Urinary bladder (tissue), 4 donors: ENCODE results near the gene TCFL5. TPM values are rescaled to one million over a fixed set of nuclear protein-coding genes. Genes with fewer than 3 reads are reported as not detected.

Source experiments
- DNase-seq: peaks from one replicate; pipeline ENCODE4 v3.0.0-alpha.2; 2015; ENCODE audit errors: extremely low spot score
- H3K27ac ChIP-seq: one replicate; pipeline ENCODE4 v1.5.1; 2013; ENCODE audit warnings: low read depth, mild to moderate bottlenecking, moderate library complexity
- H3K36me3 ChIP-seq: one replicate; pipeline ENCODE4 v1.6.1; 2013; ENCODE audit warnings: mild to moderate bottlenecking, moderate library complexity; ENCODE audit not compliant: insufficient read depth
- H3K4me1 ChIP-seq: one replicate; pipeline ENCODE4 v1.6.1; 2013; ENCODE audit warnings: mild to moderate bottlenecking, moderate library complexity; ENCODE audit not compliant: insufficient read depth
- H3K4me3 ChIP-seq: one replicate; pipeline ENCODE4 v1.5.1; 2013; ENCODE audit warnings: low read depth, low read length
- WGBS: extraction: QIAGEN DNeasy Blood & Tissue Kit; methylation state at CpG from one replicate; pipeline ENCODE4 v1.1.7; 2013; 5-methylcytosine and 5-hydroxymethylcytosine counted together
- polyA plus RNA-seq: library from polyadenylated mRNA; stranded (reverse); fragments of 200-250 nt; gene quantifications from one replicate; pipeline ENCODE4 v1.2.3, GENCODE V29; 2013
- total RNA-seq: library from RNA; depleted of rRNA; stranded (reverse); fragments of >200 nt; gene quantifications from one replicate; pipeline ENCODE4 v1.2.3, GENCODE V29; 2014
- donor health status: healthy with polysubstance abuse.
- donor health status: healthy.

Gene TCFL5
- total RNA-seq (21.0 TPM), polyA plus RNA-seq (10.7 TPM)

GRCh38 chr20:62861726-62862336 lies at the start of gene TCFL5:
TCFL5 (minus strand) TSS chr20:62861822; CDS start chr20:62861670, 152 bp downstream.
- WGBS, result 11% methylated on average over 54 of the region's 70 CpGs
- DNase-seq, result peak; percentile 51
- H3K27ac ChIP-seq, result no peak within 1 kb of the TSS
- no peaks in the 10 kb centered on the region for H3K4me1 ChIP-seq
- peak within 1 kb of the TSS; percentile 79 for H3K4me3 ChIP-seq
- H3K36me3 ChIP-seq, result no peaks in the 10 kb centered on the region

- Histone ChIP-seq H3K4me1 (peaks cover 3% of the 10 kb centered on the region), H3K27ac (no peak overlapping the region), H3K4me3 (no peak overlapping the region), H3K36me3 (peaks cover 10% of the 10 kb centered on the region)
- no peak for DNase-seq
- WGBS, result 94% methylated on average over 45 of the region's 45 CpGs
These were observed 49.3 kb upstream of the TCFL5 start for GRCh38 chr20:62910777-62911497.

- Histone ChIP-seq H3K4me1 (peaks cover 3% of the 10 kb centered on the region), H3K4me3 (no peak overlapping the region), H3K36me3 (peaks cover 10% of the 10 kb centered on the region), H3K27ac (no peak overlapping the region)
- WGBS, result 89% methylated on average over 11 of the region's 11 CpGs
- DNase-seq, result no peak
These were observed 48.7 kb upstream of the TCFL5 start for GRCh38 chr20:62910217-62910766.

- no peak overlapping the region for H3K4me3 ChIP-seq
- DNase-seq, result no peak
- 87% methylated on average over 18 of the region's 18 CpGs for WGBS
- no peak overlapping the region for H3K27ac ChIP-seq
- peaks cover 10% of the 10 kb centered on the region for H3K36me3 ChIP-seq
- H3K4me1 ChIP-seq, result no peaks in the 10 kb centered on the region
These were observed 47.6 kb upstream of the TCFL5 start for GRCh38 chr20:62908971-62909791.

DNA sequence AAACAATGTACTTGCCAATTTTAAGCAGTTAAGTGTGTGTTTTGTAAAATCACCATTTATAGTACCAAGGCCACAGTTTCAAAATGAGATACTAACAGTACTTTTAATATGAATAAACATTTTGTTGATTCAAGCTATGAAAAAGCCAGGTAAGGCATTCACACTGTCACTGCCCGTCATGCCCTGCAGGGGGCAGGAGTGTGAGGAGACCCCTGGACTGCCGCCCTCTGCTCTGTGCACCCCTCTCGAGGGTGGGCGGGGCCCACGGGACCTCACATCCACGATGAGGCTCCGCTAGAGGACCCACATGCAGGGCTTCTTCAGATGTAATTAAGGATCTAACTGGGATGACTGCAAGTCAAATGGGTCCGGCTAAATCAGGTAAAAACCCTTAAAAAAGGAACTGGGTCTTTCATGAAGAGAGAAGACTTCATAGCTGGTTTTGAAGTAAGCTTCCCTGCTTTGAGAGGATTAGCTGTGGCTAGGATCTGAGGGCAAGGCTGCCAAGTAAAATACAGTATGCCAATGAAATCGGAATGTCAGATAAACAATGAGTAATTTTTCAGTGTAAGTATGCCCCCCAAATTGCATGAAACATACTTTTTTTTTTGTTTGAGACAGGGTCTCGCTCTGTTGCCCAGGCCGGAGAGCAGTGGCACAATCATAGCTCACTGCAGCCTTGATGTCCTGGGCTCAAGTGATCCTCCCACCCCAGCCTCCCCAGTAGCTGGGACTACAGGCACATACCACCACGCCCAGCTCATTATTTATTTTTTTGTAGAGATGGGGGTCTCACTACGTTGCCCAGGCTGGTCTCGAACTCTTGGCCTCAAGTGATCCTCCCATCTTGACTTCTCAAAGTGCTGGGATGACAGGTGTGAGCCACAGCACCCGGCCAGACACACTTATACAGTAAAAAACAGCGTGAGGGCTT lies 46.0 kb upstream of the TCFL5 start:
- Histone ChIP-seq H3K36me3 (peaks cover 10% of the 10 kb centered on the region), H3K27ac (no peak overlapping the region), H3K4me1 (no peaks in the 10 kb centered on the region), H3K4me3 (no peak overlapping the region)
- 66% methylated on average over 16 of the region's 16 CpGs for WGBS
- DNase-seq, result no peak

DNA sequence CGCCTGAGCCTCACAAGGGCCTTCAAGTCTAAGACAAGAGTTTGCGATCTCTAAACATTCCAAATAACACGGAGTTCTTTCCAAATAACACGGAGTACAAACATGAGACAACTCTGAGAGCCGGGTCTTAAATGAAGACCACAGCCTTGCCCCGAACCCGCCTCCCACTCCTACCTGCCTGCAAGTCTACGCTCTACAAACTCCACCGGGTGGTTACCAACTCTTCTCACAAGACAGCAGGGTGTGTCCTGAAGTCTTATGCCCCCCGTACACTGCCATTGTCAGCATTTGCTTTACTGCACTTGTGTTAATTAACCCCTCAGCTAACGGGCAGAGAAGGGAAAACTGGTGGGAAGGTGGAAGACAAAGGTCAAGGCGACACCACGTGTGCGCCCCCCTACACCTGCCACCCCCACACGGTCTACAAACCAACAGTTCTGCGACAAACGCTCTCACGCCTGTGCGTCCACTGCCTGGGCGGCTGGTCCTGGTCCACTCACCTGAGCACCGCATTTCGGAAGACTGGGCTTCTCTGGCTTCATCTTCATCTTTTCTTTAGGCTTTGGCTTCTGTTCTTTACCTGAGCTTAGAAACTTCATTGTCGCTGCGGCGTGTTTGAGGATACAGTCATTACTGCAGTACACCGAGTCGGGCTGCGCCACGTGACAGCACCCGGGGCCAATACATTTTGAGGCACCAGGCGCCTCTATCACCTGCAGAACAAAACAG lies 45.2 kb upstream of the TCFL5 start:
- H3K27ac ChIP-seq, result no peak overlapping the region
- DNase-seq, result no peak
- no peak overlapping the region for H3K4me3 ChIP-seq
- no peaks in the 10 kb centered on the region for H3K4me1 ChIP-seq
- 88% methylated on average over 31 of the region's 31 CpGs for WGBS
- peaks cover 10% of the 10 kb centered on the region for H3K36me3 ChIP-seq

GRCh38 chr20:62906209-62906608 lies 44.6 kb upstream of the TCFL5 start:
- Histone ChIP-seq H3K27ac (no peak overlapping the region), H3K36me3 (peaks cover 10% of the 10 kb centered on the region), H3K4me3 (no peak overlapping the region), H3K4me1 (no peaks in the 10 kb centered on the region)
- no peak for DNase-seq
- 93% methylated on average over 16 of the region's 16 CpGs for WGBS

DNA sequence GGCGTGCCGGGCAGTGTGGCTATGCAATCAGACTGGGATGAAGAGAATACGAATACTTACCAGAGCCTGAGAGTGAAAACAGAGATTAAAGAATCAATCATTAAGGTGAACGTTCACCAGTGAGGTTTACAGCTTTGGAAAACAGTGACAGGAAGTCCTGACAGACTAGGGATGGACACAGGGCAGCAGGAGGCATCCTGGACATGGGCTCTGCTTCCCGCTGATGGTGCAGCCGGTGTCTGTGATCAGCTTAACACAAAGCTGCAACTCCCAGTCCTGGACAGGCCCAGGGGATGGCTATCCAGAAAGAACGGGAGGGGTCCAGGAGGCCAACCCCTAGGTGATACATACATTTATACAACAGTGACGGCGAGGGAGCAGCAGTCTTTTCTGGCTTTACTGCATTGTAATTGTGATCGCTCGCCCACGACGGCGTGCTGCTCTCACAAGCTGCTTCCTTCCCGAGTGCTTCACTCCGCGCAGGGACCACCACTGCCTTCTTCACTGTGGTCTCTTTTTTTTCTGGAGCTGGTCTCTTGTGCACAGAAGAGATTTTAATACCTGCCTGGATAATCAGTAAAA lies 44.0 kb upstream of the TCFL5 start:
- no peak for DNase-seq

GRCh38 chr20:62902926-62903615 lies 41.4 kb upstream of the TCFL5 start:
- H3K27ac ChIP-seq, result no peak overlapping the region
- H3K36me3 ChIP-seq, result peaks cover 6% of the 10 kb centered on the region
- 63% methylated on average over 7 of the region's 7 CpGs for WGBS
- H3K4me1 ChIP-seq, result no peaks in the 10 kb centered on the region
- H3K4me3 ChIP-seq, result no peak overlapping the region
- no peak for DNase-seq

More for the DNA sequence above, 44.0 kb upstream of the TCFL5 start:
- Histone ChIP-seq H3K4me3 (no peak overlapping the region), H3K36me3 (peaks cover 6% of the 10 kb centered on the region), H3K27ac (no peak overlapping the region), H3K4me1 (no peaks in the 10 kb centered on the region)
- 89% methylated on average over 17 of the region's 17 CpGs for WGBS

DNA sequence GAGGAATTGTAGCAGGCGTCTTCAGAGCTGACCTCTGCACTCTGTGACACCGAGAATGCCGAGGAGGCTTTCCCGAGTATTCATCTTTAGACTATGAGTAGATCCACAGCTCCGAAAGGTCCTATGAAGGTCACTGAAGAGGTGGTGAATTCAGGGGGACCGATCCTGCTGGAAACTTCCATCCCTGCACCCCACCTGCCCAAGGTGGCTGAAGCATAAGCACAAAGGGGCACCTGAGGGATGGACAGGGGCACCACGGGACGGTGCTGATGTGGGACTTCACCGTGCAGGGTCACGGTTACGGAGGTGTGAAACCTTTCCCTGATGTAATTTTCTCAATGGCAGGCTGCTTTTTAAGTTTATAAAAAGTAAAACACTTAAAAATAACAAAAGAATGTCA lies 40.3 kb upstream of the TCFL5 start:
- H3K27ac ChIP-seq, result no peak overlapping the region
- no peak for DNase-seq
- 89% methylated on average over 11 of the region's 11 CpGs for WGBS

GRCh38 chr20:62900692-62901584 lies 39.3 kb upstream of the TCFL5 start:
- no peak overlapping the region for H3K4me3 ChIP-seq
- H3K27ac ChIP-seq, result no peak overlapping the region
- WGBS, result 47% methylated on average over 20 of the region's 20 CpGs
- no peaks in the 10 kb centered on the region for H3K4me1 ChIP-seq
- DNase-seq, result peak; percentile 72
- H3K36me3 ChIP-seq, result no peaks in the 10 kb centered on the region

More for the DNA sequence above, 40.3 kb upstream of the TCFL5 start:
- Histone ChIP-seq H3K4me3 (no peak overlapping the region), H3K4me1 (no peaks in the 10 kb centered on the region), H3K36me3 (peaks cover 3% of the 10 kb centered on the region)
